Activated CD4-positive, alpha-beta T cell treated with anti-CD3 and anti-CD28 coated beads, Interleukin-2, Interleukin-6, amounts not matched to agents 100 ng/mL and 50 ng/mL, durations not matched to agents 16 hours and 8 hours (primary cell): Measurements from ENCODE around the gene UVRAG.
A peak's percentile ranks its signal among the peaks of the same experiment; 100 is the strongest.

ENCODE experiments used
- DNase-seq: peaks from one replicate; pipeline ENCODE4 v3.0.0-alpha.2; 2020

Gene UVRAG

DNA sequence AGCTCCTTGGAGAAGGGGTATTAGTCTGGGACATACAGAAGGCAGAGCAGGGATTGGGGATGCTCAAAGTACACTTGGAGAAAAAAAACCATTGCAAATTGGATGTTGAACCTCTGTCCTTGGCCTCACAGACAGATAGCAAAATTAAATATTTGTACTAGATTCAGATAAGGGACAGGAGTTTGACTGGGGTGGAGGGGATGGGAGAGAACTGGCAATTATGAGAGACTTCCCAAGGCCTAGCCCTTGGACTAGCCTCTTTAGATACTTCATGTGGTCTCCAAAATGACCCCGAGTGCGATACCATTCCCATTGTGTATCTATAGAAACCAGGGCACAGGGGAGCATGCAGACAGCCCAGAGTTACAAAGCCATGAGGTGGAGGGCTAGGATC lies 30.9 kb upstream of the UVRAG start:
- no peak for DNase-seq

DNA sequence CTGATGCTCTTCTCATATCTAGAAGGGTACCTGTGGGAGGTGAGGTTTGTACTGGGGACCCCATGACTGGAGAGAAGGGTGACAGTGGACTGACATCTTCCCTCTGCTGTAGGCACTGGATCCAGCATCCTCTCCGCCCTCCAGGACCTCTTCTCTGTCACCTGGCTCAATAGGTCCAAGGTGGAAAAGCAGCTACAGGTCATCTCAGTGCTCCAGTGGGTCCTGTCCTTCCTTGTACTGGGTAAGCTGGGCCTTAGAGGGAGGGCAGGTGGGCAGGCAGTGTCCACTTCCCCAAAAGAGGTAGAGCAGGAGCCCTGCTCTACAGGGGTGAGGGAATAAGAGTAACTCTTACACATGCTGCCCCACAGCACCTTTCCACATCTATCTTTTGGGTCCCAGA lies 30.5 kb upstream of the UVRAG start:
- no peak for DNase-seq

DNA sequence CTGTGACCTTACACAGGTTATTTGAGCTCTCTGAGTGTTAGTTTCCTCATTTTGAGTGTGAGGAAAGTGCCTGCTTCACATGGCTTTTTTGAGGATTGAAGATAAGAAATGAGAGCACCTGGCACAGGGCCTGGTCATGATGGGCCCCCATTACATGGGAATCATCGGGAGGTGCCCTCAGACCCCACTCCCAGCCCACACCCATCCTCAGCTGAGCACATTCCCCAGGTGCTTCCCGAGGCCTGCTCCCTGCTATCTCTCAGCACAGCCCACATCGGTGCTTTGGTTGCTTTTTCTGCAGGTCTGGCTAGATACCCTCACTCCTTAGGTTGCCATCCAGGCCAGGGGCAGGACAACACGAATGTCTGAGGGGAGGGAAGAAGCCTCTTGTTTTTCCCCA lies 29.8 kb upstream of the UVRAG start:
- DNase-seq = no peak

DNA sequence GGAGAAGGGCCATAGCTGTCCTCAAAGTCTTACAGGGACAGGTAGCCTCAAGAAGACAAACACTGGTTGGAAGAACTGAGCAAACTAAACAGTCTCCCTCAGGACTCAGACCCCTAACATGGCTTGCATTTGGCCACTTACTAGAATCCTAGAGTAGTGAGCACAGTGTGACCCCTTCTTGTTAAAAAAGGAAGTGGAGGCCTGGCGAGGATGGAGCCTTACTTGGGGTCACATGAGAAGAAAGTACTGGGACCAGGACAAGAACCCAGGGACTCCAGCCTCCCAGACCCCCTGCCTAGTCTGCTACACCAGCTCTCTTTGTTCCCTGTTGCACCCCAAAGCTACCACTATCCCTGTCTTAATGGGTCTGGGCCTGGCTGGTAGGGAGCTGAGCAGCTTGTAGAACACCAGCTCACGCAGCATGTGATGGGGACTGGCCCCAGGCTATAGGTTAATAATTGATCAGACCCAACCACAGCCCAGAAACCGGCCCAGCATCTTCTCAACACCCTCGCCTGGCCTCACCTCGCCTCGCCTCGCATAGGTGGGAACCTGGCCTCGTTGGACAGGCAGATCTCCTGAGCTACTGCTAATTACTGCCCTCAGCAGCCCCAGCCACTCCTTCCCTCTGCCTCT lies 28.8 kb upstream of the UVRAG start:
- DNase-seq = no peak

DNA sequence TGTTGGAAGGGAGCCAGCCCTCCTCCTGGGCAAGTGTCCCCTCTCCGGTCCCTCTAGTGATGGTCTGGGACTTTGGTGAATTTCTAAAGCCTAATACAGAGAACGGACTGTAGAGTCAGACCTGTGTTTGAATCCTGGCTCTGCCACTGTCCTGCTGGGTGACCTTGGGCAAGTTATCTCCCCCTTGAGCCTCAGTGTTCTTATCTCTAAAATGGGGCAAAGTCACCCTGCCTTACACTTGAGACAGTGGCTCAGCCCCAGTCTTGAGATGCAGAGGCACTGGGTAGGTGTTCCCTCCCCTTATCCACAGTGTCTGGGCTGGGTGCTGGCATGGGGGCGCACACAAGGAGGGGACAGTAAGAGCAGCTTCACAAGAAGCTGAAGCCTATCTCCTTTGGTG lies 25.5 kb upstream of the UVRAG start:
- DNase-seq = no peak

GRCh38 chr11:75790986-75791385 lies 24.0 kb upstream of the UVRAG start:
- no peak for DNase-seq

DNA sequence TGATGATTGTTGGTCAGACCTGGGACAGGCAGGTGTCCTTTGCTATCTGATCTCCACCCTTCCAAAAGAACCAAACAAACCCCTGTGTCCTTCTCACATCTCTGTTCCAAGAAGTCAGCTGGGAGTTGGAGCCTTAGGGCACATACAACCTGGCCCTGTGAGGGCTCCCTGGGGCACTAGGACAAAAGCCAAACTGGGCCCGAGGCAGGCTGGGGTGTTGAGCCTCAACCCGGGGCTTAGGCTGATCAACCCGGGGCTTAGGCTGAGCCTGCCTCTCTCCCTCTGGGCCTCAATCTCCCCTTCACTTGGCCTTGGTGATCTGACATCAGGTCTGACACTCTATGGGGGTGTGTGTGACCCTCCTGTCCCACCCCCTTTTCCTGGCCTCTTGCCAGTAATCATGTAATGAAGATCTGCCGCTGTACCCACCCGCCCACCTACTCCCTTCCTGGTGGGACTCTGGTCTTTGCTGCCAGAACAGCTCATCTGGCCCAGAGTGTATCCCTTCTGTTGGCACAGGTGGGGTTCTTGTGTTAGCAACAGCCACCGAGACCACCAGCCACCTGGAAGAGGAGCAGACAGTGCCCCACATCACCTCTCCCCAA lies 22.8 kb upstream of the UVRAG start:
- no peak for DNase-seq

- no peak for DNase-seq
Observed at GRCh38 chr11:75792997-75793800, 21.8 kb upstream of the UVRAG start.

DNA sequence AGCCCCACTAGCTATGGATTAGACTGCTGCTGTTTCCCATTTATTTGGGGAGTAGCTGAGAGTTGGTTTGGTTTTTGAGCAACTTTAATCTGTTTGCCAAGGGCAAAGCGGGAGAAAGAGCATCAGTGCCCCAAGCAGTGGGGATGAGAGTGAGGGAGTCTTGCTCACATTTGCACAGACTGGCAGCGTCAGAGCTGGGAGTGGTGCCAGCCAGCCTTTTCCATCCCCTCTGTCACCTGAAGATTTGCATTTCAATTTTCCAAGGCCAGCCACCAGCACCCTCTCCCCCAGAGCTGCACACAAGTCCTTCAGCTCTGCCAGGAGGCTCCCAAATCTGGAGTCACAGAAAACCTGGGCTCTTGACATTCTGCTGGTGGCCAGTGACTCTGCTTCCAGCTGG lies 21.0 kb upstream of the UVRAG start:
- no peak for DNase-seq

DNA sequence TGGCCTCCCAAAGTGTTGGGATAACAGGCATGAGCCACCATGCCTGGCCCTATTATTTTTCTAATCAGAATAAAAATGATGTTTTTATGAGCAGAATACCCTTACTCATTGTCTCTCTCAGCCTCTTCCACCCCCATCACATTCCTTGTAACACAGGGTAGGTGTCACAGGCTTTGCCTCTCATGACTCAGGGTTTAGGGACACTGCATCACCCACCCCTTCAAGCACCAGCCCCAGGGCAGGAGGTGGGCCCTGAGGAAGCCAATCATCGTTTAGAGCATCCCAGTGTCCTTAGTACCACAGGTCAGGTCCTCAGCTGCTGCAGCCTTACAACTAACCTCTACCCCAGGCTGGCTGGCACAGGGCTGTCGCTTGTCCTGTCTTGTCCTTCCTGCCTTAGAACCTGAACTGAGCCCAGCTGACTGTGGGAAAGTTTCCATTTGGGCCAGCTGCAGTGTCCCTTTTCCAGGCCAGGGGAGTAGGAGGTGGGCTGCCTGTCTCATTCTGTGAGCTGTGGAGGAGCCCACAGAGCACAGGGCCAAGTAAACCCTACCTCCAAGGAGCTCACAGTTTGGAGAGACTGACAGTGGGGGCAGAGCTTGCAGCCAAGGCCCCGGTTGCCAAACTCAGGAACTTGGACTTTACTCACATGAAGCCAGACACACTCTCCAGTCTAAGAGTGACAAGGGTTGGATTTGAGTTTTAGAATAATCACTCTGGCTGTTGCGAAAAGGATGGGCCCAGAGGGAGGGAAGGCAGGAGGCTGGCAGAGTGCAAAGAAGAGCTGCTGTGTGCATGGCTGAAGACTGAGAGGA lies 19.5 kb upstream of the UVRAG start:
- DNase-seq = no peak

DNA sequence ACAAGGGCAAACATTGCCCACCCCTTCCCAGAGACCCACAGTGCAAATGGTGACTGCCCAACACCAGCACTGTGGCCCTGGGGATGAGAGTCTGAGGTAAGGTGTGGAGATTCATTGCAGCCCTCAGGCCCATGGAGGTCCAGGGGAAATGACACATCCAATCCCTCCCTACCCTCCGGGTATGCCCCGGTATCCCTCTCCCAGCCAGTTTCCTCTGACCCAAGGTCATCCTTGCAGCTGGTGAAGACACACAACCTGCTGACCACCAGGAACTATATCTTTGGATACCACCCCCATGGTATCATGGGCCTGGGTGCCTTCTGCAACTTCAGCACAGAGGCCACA lies 18.9 kb upstream of the UVRAG start:
- no peak for DNase-seq

GRCh38 chr11:75797116-75797515 lies 17.9 kb upstream of the UVRAG start:
- no peak for DNase-seq

GRCh38 chr11:75797792-75798191 lies 17.2 kb upstream of the UVRAG start:
- DNase-seq = no peak

DNA sequence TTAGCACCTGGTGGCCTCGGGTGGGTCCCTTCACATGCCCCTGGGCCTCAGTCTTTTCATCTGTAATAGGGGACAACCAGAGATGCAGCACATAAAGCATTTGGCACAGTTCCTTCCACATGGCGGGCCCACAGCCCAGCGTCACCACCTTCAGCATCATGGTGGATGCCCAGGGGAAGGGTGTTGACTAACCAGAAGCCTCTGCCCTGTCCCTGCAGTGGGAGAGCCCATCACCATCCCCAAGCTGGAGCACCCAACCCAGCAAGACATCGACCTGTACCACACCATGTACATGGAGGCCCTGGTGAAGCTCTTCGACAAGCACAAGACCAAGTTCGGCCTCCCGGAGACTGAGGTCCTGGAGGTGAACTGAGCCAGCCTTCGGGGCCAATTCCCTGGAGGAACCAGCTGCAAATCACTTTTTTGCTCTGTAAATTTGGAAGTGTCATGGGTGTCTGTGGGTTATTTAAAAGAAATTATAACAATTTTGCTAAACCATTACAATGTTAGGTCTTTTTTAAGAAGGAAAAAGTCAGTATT lies 14.8 kb upstream of the UVRAG start:
- DNase-seq = no peak

DNA sequence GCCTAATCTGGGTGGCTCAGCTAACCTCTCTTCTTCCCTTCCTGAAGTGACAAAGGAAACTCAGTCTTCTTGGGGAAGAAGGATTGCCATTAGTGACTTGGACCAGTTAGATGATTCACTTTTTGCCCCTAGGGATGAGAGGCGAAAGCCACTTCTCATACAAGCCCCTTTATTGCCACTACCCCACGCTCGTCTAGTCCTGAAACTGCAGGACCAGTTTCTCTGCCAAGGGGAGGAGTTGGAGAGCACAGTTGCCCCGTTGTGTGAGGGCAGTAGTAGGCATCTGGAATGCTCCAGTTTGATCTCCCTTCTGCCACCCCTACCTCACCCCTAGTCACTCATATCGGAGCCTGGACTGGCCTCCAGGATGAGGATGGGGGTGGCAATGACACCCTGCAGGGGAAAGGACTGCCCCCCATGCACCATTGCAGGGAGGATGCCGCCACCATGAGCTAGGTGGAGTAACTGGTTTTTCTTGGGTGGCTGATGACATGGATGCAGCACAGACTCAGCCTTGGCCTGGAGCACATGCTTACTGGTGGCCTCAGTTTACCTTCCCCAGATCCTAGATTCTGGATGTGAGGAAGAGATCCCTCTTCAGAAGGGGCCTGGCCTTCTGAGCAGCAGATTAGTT lies 14.2 kb upstream of the UVRAG start:
- no peak for DNase-seq

GRCh38 chr11:75801362-75802020 lies 13.5 kb upstream of the UVRAG start:
- no peak for DNase-seq

- DNase-seq = no peak
Observed at GRCh38 chr11:75802021-75802912, 12.7 kb upstream of the UVRAG start.

GRCh38 chr11:75802913-75803820 lies 11.8 kb upstream of the UVRAG start:
- peak; percentile 80 for DNase-seq

GRCh38 chr11:75809111-75809510 lies 5.9 kb upstream of the UVRAG start:
- DNase-seq = no peak

DNA sequence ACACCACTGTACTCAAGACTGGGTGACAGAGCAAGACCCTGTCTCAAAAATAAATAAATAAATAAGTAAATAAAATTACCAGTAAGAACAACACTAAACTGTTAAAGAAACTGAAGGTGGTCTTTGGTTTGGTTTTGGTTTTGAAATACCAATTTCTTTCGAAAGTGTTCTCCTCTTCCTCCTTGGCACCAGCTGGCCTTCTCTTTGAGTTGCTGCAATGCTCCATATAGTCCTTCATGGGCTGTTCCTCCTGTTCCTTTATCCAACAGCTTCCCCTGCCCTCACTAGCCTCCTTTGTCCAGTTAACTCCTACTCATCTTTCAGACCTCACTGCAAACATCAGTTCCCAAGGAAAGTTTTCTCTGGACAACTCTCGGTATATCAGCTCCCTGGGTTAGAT lies 5.0 kb upstream of the UVRAG start:
- no peak for DNase-seq
